ENCODE results near the gene CDON.
"Not testable (repeated sequence)": the region's sequence is repeated elsewhere in the genome, so short reads cannot be mapped to it uniquely, and the experiment has no call there.

CDON gene

GRCh38 chr11:126046570-126047195, 16.0 kb downstream of the CDON start:
- Histone ChIP-seq H3K9me3 (ENCODE audit: control insufficient read depth, low read length) (no peaks in the 10 kb centered on the region), H3K4me1 (ENCODE audit: control insufficient read depth, insufficient read depth, low read length, poor library complexity, severe bottlenecking) (no peaks in the 10 kb centered on the region), H3K4me3 (ENCODE audit: extremely low read depth, insufficient read depth, low read length, poor library complexity, severe bottlenecking) (no peak overlapping the region), H3K36me3 (ENCODE audit: control insufficient read depth, insufficient read depth, low read length) (no peaks in the 10 kb centered on the region), H3K27ac (ENCODE audit: low read depth, low read length, severe bottlenecking) (no peak overlapping the region)
- 92 to 98% methylated on average over 3 to 5 of the region's 5 CpGs for WGBS, 2 experiments (ENCODE audit: insufficient coverage in 2 of 2)

GRCh38 chr11:126039485-126040271, 23.0 kb downstream of the CDON start:
- WGBS, 2 experiments (ENCODE audit: insufficient coverage in 2 of 2): 85 to 86% methylated on average over 6 to 8 of the region's 9 CpGs
- no peak overlapping the region for H3K4me3 ChIP-seq (ENCODE audit: extremely low read depth, insufficient read depth, low read length, poor library complexity, severe bottlenecking)
- H3K4me1 ChIP-seq (ENCODE audit: control insufficient read depth, insufficient read depth, low read length, poor library complexity, severe bottlenecking): no peaks in the 10 kb centered on the region
- no peak overlapping the region for H3K27ac ChIP-seq (ENCODE audit: low read depth, low read length, severe bottlenecking)
- no peaks in the 10 kb centered on the region for H3K9me3 ChIP-seq (ENCODE audit: control insufficient read depth, low read length)
- H3K36me3 ChIP-seq (ENCODE audit: control insufficient read depth, insufficient read depth, low read length): no peaks in the 10 kb centered on the region

- Histone ChIP-seq H3K27ac (ENCODE audit: low read depth, low read length, severe bottlenecking) (no peak overlapping the region), H3K4me1 (ENCODE audit: control insufficient read depth, insufficient read depth, low read length, poor library complexity, severe bottlenecking) (peaks cover 8% of the 10 kb centered on the region), H3K4me3 (ENCODE audit: extremely low read depth, insufficient read depth, low read length, poor library complexity, severe bottlenecking) (no peak overlapping the region), H3K36me3 (ENCODE audit: control insufficient read depth, insufficient read depth, low read length) (no peaks in the 10 kb centered on the region), H3K9me3 (ENCODE audit: control insufficient read depth, low read length) (no peaks in the 10 kb centered on the region)
- WGBS, 2 experiments (ENCODE audit: insufficient coverage in 2 of 2): 91 to 93% methylated on average over 4 to 5 of the region's 5 CpGs
Measured at GRCh38 chr11:126035718-126036117, 26.9 kb downstream of the CDON start.

GRCh38 chr11:126034933-126035425, 27.7 kb downstream of the CDON start:
- H3K9me3 ChIP-seq (ENCODE audit: control insufficient read depth, low read length): no peaks in the 10 kb centered on the region
- H3K4me1 ChIP-seq (ENCODE audit: control insufficient read depth, insufficient read depth, low read length, poor library complexity, severe bottlenecking): peaks cover 8% of the 10 kb centered on the region
- H3K27ac ChIP-seq (ENCODE audit: low read depth, low read length, severe bottlenecking): no peak overlapping the region
- H3K36me3 ChIP-seq (ENCODE audit: control insufficient read depth, insufficient read depth, low read length): no peaks in the 10 kb centered on the region
- WGBS, 2 experiments (ENCODE audit: insufficient coverage in 2 of 2): 55 to 94% methylated on average over 2 to 3 of the region's 5 CpGs
- no peak overlapping the region for H3K4me3 ChIP-seq (ENCODE audit: extremely low read depth, insufficient read depth, low read length, poor library complexity, severe bottlenecking)

GRCh38 chr11:126034039-126034932, 28.4 kb downstream of the CDON start:
- Histone ChIP-seq H3K27ac (ENCODE audit: low read depth, low read length, severe bottlenecking) (peak overlapping the region; percentile 54), H3K36me3 (ENCODE audit: control insufficient read depth, insufficient read depth, low read length) (no peaks in the 10 kb centered on the region), H3K9me3 (ENCODE audit: control insufficient read depth, low read length) (no peaks in the 10 kb centered on the region), H3K4me3 (ENCODE audit: extremely low read depth, insufficient read depth, low read length, poor library complexity, severe bottlenecking) (no peak overlapping the region), H3K4me1 (ENCODE audit: control insufficient read depth, insufficient read depth, low read length, poor library complexity, severe bottlenecking) (peaks cover 8% of the 10 kb centered on the region)
- WGBS, 2 experiments (ENCODE audit: insufficient coverage in 2 of 2): 59 to 63% methylated on average over 4 of the region's 10 CpGs

- no peaks in the 10 kb centered on the region for H3K36me3 ChIP-seq (ENCODE audit: control insufficient read depth, insufficient read depth, low read length)
- no peak overlapping the region for H3K4me3 ChIP-seq (ENCODE audit: extremely low read depth, insufficient read depth, low read length, poor library complexity, severe bottlenecking)
- WGBS, 2 experiments (ENCODE audit: insufficient coverage in 2 of 2): 90 to 94% methylated on average over 6 to 7 of the region's 7 CpGs
- no peaks in the 10 kb centered on the region for H3K9me3 ChIP-seq (ENCODE audit: control insufficient read depth, low read length)
- H3K4me1 ChIP-seq (ENCODE audit: control insufficient read depth, insufficient read depth, low read length, poor library complexity, severe bottlenecking): peaks cover 8% of the 10 kb centered on the region
- no peak overlapping the region for H3K27ac ChIP-seq (ENCODE audit: low read depth, low read length, severe bottlenecking)
Measured at GRCh38 chr11:126032375-126032774, 30.3 kb downstream of the CDON start.

- WGBS, 2 experiments (ENCODE audit: insufficient coverage in 2 of 2): 100% methylated on average over 2 of the region's 2 CpGs; no CpG with 5 or more reads in 1 of the 2 experiments
- Histone ChIP-seq H3K4me1 (ENCODE audit: control insufficient read depth, insufficient read depth, low read length, poor library complexity, severe bottlenecking) (peaks cover 8% of the 10 kb centered on the region), H3K9me3 (ENCODE audit: control insufficient read depth, low read length) (no peaks in the 10 kb centered on the region), H3K36me3 (ENCODE audit: control insufficient read depth, insufficient read depth, low read length) (no peaks in the 10 kb centered on the region), H3K27ac (ENCODE audit: low read depth, low read length, severe bottlenecking) (no peak overlapping the region), H3K4me3 (ENCODE audit: extremely low read depth, insufficient read depth, low read length, poor library complexity, severe bottlenecking) (no peak overlapping the region)
Measured at GRCh38 chr11:126029805-126030204, 32.9 kb downstream of the CDON start.

- H3K9me3 ChIP-seq (ENCODE audit: control insufficient read depth, low read length): no peaks in the 10 kb centered on the region
- H3K27ac ChIP-seq (ENCODE audit: low read depth, low read length, severe bottlenecking): no peak overlapping the region
- WGBS, 2 experiments (ENCODE audit: insufficient coverage in 2 of 2): no CpG with 5 or more reads among the region's 4 CpGs
- H3K4me3 ChIP-seq (ENCODE audit: extremely low read depth, insufficient read depth, low read length, poor library complexity, severe bottlenecking): no peak overlapping the region
- H3K36me3 ChIP-seq (ENCODE audit: control insufficient read depth, insufficient read depth, low read length): no peaks in the 10 kb centered on the region
- peaks cover 4% of the 10 kb centered on the region for H3K4me1 ChIP-seq (ENCODE audit: control insufficient read depth, insufficient read depth, low read length, poor library complexity, severe bottlenecking)
Measured at GRCh38 chr11:126029237-126029636, 33.4 kb downstream of the CDON start.

- H3K27ac ChIP-seq (ENCODE audit: low read depth, low read length, severe bottlenecking); H3K36me3 ChIP-seq (ENCODE audit: control insufficient read depth, insufficient read depth, low read length); H3K4me1 ChIP-seq (ENCODE audit: control insufficient read depth, insufficient read depth, low read length, poor library complexity, severe bottlenecking); H3K4me3 ChIP-seq (ENCODE audit: extremely low read depth, insufficient read depth, low read length, poor library complexity, severe bottlenecking); H3K9me3 ChIP-seq (ENCODE audit: control insufficient read depth, low read length): not testable (repeated sequence)
- 100% methylated on average over 1 to 2 of the region's 3 CpGs for WGBS, 2 experiments (ENCODE audit: insufficient coverage in 2 of 2)
Measured at GRCh38 chr11:126028534-126028933, 34.1 kb downstream of the CDON start.

GRCh38 chr11:126026579-126026978, 36.1 kb downstream of the CDON start:
- H3K36me3 ChIP-seq (ENCODE audit: control insufficient read depth, insufficient read depth, low read length): no peaks in the 10 kb centered on the region
- WGBS, 2 experiments (ENCODE audit: insufficient coverage in 2 of 2): 43 to 71% methylated on average over 1 to 2 of the region's 2 CpGs
- H3K9me3 ChIP-seq (ENCODE audit: control insufficient read depth, low read length): no peaks in the 10 kb centered on the region
- no peak overlapping the region for H3K4me3 ChIP-seq (ENCODE audit: extremely low read depth, insufficient read depth, low read length, poor library complexity, severe bottlenecking)
- no peak overlapping the region for H3K27ac ChIP-seq (ENCODE audit: low read depth, low read length, severe bottlenecking)
- H3K4me1 ChIP-seq (ENCODE audit: control insufficient read depth, insufficient read depth, low read length, poor library complexity, severe bottlenecking): no peaks in the 10 kb centered on the region

Data from mesodermal cell (in vitro differentiated cells).